NCI-H1048 (cell line): Measurements from ENCODE around the gene ZNF688.
"Not testable (repeated sequence)": the region's sequence is repeated elsewhere in the genome, so short reads cannot be mapped to it uniquely, and the experiment has no call there.

ENCODE experiments used
- DNase-seq: peaks from one replicate; lab custom pipeline; 2025; lab: John Stamatoyannopoulos, UW

Gene ZNF688

DNA sequence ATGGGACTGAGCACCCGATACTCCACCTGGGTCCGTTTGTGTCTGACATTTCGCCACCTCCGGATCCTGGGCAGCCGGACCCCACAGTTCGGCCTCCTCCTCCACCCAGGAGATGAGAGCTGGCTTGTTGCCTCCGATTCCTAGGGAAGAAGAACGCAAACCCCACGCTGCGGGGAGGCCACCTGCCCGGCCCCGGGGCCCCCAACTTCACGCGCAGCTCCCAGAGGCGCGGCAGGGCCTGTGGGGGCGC is 13.9 kb downstream of the ZNF688 start:
- no peak for DNase-seq

DNA sequence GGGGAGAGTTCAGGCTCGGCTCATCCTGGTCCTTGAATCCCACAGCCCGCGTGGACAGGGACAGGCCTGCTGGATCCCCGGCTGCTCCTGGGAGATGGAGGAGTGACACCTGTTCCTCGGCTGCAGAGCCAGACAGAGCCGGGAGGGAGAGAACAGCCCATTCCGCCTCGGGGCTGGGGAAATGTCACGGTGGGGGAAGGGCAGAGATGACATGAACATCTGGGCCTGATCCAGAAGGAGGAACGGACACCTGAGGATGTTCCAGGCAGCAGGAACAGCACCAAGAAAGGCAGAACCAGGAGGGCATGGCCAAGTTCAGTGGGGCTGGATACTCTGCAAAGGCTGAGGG is 15.4 kb downstream of the ZNF688 start:
- DNase-seq: no peak

DNA sequence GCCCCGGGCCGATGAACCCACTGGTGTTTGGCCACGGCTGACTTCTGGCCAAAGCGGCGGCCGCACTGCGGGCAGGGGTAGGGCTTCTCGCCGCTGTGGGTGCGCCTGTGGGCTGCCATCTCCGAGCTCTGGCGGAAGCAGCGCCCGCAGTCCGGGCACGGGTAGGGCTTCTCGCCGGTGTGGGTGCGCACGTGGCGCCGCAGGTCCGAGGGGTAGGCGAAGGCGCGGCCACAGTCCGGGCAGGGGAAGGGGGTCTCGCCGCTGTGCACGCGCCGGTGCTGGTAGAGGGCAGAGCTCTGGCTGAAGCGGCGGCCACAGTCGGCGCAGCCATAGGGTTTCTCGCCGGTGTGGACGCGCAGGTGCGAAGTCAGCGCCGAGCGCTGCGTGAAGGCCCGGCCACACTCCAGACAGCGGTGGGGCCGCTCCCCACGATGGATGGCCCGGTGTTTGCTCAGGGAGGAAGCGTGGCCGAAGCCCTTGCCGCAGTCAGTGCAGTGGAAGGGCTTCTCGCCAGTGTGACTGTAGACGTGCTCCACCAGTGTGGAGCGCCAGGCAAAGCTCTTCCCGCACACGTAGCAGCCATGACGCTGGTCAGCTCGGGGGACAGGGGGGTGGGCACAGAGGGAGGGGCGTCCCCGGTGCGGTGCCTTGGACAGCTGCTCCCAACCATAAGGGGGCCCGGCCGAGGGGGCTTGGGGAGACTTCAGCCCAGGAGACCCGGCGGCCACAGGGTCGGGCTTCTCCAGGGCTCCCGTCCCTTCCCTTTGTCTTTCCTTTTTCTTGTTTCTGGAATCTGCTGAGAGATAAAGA is 16.0 kb downstream of the ZNF688 start:
- no peak for DNase-seq

DNA sequence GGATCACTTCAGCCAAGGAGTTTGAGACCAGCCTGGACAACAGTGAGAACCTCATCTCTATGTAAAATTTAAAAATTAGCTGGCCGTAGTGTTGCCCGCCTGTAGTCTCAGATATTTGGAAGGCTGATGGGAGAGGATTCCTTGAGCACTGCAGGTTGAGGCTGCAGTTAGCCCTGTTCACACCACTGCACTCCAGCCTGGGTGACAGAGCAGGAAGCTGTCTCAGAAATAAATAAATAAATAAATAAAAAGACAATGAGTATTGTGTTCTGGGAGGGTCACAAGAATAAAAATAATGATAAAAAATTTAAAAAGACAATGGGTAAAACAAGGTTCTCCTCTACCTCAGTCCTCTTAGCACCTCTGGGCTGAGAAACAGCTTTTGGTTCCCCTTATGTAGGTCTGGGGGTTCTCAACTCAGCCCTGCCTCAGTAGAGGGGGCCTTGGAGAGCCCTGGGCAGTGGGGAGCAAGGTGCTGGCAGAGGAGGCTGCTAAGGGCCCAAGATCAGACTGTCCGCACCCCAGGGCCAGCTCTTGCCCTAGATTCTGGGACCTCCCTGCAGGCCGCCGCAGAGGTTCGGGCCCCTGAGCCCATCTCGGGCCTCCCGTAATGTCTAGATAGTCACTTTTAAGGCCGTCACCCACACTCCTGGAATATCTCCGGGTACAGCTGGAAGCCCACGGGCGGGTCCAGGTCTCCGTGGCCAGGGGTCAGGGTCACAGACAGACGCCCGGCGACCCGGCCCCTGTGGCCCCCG is 16.8 kb downstream of the ZNF688 start:
- no peak for DNase-seq

DNA sequence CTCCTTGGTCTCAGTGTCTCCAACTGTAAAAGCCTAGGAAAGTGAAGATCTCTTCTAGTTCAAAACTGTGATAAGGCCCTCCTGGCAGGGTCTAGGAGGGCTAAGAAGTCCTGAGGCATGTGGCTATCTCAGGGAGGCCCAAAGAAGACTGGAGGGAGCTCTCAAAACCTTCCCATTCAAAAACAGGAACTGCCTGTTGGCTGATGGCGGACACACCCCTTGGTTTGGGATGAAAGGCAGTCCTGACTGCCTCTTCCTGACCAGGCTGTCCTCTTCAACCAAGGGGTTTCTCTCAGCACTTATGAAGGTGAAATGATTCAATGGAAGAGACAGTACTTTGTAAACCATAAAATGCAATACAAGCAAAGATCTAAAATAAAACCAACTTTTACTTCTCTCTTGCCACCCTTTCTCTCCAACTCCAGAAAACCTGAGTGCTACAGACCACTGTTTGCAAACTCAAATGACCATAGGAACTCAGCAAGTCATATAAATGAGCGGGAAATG is 18.1 kb downstream of the ZNF688 start:
- no peak for DNase-seq

DNA sequence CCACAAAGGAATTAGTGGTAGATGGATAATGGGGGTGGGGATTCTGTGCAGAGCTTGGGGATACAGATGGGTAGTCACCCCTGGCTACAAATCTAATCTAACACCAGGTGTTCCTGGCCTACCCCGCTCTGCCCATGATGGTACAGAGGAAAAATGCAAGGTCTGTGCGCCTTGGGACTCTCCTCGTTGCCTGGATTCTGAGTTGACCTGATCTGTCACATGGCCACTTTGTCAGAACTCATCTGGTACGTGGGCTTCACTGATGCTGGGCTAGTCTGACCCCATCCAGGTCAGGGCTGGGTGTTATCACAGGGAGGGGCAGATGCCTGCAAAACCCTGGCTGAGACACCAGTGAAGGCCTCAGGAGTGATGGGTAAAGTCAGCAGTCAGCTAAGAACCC is 18.6 kb downstream of the ZNF688 start:
- DNase-seq: no peak

DNA sequence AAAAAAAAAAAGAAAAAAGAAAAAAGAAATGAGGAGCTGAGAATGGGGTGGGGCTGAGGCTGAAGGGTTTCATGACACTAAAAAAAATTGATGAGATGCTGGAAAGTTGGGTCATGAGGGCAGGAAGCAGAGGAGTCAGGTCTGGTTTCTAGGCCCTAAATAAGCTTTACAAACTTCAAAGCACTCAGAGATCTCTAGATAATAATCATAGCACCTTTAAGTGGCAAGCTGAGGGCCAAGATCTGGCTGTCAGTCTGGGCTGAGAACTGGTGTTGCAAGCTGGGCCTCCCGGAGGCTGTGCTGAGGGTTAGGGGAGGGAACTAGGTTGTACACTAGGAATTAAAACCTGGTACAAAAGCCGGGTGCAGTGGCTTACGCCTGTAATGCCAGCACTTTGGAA is 19.7 kb downstream of the ZNF688 start:
- no peak for DNase-seq

DNA sequence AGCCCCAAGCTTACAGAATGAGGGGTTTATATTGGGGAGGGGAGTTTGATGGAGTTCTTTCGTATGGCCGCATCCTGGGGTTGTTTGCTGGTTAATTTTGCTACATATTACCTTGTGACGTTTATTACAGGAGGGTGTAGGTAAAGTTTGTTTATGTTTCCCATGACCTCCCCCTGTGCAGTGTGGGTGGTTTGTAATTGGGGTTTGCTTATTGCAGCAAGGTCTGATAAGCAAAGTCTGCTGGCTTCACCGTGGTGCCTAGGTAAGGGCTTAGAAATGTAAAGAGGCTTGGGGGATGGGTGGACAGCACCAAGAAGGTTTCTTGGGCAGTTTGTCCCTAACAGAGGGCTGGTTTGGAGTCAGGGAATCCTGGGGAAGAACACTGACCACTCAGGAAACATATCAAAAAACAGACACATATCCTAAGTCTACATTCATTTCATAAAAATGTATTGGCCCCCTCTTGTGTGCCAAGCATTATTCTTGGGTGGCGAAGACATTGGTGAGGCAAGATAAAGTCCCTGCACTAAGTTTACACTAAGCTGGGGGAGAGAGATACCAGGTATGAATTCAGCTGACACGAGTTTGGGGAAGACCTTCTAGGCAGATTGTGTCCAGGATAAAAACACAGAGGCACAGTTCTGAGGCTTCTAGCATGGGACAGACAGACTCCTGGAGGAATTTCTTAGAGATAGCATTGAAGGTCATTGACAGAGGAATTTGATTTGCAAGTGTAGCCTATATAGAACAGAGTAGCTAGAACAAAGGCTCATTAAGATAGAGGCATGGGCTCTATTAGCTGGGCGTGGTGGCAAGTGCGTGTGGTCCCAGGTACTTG is 22.9 kb downstream of the ZNF688 start:
- no peak for DNase-seq

DNA sequence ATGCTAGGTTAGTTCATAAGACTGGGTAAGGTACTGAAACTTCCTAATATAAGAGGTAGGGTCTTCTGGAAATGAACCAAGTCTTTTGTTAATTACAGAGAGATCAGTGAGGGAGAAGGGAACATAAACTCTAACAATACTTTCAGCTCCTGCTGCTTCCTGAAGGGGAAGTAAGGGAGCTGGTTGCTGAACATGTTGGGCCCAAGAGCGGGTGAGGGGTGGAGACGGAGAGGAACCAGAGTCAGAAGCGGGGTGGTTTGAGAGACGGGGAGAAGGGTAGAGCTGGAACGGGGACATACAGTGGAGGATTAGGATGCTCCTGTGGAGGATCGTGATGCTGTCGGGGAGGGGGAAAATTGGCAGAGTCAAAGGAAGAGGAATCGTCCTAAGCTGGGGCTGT is 25.4 kb downstream of the ZNF688 start:
- DNase-seq: no peak

DNA sequence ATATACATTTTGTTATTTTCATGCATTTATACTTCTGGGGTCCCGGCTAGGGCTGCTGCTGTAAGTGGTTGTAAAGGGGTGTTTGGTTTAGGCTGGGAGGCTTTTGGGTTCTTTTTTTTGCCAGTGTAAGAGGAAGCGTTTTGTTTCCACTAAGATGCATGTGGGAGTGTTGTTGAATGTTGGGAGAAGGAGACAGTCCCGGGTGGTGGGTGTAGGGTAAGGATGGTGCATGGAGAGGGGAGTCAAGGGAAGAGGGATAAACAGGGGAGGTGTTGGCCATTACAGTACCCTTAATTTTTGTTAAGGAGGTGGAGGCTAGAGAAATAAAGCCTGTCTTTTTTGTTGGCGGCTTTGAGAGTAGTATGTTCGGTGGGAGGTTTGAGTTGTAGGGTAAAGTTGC is 28.4 kb downstream of the ZNF688 start:
- DNase-seq: no peak

DNA sequence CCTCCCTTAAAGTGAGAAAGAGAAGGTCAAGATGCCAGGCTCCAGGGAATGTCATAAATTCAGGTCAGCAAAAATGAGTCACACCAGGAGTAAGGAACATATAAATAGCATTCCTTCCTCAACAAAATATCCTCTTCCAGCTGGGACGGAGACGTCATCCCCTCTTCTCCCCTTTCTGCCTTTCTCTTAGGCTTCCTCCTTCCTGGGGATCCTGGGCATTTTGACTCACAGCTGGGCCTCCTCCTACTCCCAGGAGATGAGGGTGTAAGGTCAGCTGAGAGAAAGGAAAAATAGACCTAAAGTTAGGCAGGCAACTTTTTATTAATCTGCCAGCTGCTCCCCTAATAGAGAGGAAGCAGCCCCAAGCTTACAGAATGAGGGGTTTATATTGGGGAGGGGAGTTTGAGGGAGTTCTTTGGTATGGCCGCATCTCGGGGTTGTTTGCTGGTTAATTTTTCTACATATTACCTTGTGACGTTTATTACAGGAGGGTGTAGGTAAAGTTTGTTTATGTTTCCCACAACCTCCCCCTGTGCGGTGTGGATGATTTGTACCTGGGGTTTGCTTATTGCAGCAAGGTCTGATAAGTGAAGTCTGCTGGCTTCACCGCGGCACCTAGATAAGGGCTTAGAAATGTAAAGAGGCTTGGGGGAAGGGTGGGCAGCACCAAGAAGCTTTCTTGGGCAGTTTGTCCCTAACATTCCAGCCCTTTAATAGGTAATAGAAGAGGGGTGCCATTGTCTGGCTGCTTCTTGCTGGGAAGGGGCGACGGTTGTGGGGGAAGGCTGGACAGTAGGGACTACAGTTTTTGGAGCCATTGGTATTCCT is 29.8 kb downstream of the ZNF688 start:
- no peak for DNase-seq

DNA sequence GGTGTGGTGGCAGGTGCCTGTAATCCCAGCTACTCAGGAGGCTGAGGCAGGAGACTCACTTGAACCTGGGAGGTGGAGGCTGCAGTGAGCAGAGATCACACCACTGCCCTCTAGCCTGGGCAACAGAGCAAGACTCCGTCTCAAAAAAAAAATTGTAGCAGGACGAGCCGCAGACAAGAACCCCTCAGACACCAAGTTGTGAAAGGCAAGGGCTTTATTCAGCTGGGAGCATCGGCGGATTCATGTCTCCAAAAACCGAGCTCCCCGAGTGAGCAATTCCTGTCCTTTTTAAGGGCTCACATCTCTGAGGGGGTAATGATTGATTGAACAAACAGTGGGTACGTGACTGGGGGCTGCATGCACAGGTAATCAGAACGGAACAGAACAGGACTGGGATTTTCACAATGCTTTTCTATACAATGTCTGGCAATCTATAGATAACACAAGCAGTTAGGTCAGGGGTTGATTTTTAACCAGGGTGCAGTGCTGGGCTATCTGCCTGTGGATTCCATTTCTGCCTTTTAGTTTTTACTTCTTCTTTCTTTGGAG is 30.5 kb downstream of the ZNF688 start:
- not testable (repeated sequence) for DNase-seq

DNA sequence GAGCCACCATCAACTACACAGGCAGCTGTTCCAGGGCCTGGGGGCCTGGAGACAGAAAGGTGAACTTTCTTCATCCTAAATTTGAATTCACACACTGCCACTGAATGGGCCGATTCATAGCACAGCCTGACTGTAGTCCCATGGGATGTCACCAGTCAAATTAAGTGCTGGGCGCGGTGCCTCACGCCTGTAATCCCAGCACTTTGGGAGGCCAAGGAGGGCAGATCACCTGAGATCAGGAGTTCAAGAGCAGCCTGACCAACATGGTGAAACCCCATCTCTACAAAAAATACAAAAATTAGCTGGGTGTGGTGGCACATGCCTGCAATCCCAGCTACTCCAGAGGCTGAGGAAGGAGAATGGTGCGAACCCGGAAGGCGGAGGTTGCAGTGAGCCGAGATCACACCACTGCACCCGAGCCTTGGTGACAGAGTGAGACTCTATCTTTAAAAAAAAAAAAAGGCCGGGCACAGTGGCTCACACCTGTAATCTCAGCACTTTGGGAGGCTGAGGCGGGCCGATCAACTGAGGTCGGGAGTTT is 31.5 kb downstream of the ZNF688 start:
- not testable (repeated sequence) for DNase-seq

DNA sequence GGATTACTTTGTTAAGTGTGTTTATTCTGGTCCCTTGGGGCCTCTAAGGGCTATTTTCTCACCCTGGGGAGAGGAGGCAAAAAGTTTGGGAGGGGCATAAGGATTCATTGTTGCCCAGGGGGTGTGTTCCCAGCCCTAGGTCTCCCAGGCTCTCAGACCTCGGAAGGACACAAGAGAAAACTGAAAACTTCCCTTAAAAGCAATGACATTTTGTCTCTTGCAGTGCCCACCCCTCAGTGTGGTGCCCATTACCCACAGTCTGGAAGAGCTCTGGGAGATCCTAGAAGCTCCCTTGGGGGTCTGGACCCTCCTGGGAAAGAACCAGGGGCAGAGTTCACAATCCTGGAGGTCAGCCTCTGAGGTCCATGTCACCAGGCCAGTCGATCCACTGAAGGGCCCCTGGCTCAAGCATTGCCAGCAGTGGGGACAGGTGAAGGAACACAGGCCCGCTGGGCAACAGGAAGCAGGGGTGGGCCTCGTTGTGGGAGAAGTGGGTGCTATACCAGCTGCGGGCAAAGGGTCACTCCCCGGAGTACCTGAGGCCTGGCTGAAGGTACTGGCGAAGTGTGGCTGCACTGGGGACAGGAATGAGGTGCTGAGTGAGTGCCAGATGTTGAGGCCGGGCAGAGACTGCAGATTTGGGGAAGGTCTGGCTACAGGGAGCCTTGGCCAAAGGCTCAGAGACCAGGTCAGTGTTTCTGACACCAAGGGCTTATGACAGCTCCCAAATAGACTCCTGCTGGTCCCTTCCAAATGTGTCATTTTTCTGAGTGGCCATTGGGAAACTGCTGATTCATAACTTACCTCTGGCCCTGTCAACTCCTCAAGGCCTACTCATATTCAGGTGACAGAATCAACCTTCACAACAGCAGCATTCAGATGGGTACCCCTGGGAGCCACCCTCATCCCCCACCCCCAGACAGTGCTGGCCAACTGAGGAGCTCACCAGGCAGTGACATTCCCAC is 32.2 kb downstream of the ZNF688 start:
- DNase-seq: no peak

DNA sequence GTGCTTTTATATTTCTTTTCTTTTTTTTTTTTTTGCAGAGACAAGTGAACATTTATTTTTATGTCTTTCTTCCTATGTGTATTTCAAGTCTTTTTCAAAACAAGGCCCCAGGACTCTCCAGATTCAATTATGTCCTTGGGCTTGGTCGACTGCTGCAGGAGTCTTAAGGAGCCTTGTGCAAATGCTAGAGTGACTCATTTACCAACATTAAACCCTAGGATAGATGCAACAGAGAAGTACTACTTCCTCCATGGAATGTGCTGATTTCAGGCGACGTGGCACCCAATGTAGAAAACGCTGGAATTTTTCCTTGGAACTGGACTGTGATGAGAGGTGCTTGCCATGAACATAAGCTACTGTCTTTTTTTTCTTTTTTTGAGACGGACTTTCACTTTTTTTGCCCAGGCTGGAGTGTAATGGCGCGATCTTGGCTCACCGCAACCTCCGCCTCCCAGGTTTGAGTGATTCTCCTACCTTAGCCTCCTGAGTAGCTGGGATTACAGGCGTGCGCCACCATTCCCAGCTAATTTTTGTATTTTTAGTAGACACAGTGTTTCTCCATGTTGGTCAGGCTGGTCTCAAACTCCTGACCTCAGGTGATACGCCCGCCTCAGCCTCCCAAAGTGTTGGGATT is 35.0 kb downstream of the ZNF688 start:
- DNase-seq: not testable (repeated sequence)

DNA sequence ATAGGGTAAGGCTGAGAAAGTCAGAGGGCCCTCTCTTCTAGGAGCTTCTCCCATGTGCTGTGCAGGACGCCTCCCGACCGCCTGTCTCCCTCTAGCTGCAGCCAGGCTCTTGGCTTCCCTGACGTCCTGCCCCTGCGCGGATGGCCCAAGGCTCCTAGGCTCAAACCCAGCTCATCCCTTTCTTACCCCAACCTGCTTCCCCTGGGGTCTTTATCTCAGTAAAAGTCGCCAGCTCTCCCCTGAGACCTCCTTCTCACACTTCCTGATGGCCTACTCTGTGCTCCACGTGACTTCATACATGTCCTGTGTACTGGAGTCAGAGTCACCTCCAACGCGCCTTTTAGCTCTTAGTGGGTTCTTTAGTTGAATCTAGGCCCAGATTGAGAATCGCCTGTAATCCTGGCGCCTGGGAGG is 35.7 kb downstream of the ZNF688 start:
- DNase-seq: no peak

DNA sequence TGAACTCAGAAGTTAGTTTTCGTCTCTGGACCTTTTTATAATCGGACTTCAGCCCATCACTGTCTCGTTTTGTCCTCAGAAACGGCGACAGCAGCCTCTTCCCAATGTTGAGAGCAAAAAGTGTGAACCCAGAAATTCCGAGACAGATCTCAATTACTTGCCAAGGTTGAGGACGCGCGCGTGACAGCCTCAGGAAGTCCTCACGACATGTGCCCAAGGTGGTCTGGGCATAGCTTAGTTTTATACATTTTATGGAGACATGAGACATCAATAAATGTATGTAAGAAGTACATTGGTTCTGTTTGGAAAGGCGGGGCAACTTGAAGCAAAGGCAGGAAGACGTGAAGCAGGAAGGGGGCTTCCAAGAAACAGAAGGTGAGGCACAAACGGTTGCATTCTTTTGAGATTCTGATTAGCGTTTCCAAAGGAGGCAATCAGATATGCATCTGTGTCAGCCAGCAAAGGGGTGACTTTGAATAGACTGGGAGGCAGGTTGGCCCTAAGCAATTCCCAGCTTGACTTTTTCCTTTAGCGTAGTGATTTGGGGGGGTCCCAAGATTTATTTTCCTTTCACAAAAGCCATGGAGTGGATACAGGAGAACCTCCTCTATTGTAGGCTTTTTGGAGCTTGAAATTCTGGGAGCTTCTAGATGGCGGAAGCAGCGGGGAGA is 36.3 kb downstream of the ZNF688 start:
- no peak for DNase-seq

DNA sequence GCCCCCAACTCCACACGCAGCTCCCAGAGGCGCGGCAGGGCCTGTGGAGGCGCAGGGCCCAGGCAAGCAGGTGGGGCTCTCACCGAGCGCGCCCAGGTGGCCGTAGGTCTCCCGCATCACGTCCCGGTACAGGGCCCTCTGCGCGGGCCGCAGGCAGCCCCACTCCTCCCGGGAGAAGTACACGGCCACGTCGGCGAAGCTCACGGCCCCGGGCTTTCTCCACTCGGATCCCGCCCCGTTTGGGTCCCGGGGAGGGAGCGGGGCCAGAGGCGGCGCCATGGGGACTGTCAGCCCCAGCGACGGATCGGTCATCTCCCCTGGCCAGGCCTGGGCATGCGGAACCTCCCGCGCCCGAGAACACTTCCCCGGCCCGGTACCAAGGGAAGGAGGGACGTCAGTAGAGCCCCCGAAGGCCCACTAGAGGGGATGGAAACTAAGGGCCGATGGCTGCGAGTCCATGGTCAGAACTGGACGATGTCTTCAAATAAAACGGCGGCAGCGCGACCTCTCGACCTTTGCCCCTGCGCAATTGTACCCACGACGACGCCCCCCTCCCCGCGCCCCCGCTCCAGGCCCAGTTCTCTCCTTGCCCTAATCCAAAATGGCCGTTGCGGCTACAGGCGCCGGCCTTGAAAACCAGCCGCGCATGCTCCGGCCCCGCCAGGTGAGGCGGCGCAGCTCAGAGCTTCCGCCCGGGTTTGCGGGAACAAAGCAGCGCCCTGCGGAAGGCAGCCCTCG is 37.0 kb downstream of the ZNF688 start, which contains the start of gene ZNF747:
Gene ZNF747 (minus strand): TSS at position 491 of the 738 bp plus-strand sequence. CDS start 179 bp downstream, at position 312.
- DNase-seq: peak; percentile 63
